GM21737 (cell line): ENCODE measurements around the gene TLE1.

Experiments used
- ATAC-seq: cut with Tn5 transposase; IDR thresholded peaks from one replicate; pipeline ENCODE4 v1.9.1; 2021; ENCODE audit warnings: mild to moderate bottlenecking, moderate library complexity; ENCODE audit not compliant: unreplicated experiment

Gene TLE1

GRCh38 chr9:81552581-81552991 lies 136.8 kb downstream of the TLE1 start:
- no peak for ATAC-seq

GRCh38 chr9:81550207-81550583 lies 139.2 kb downstream of the TLE1 start:
- ATAC-seq, result no peak

- ATAC-seq, result no peak
Observed at GRCh38 chr9:81549500-81550206, 139.7 kb downstream of the TLE1 start.

- ATAC-seq, result no peak
Observed at GRCh38 chr9:81548911-81549310, 140.4 kb downstream of the TLE1 start.

- no peak for ATAC-seq
Observed at GRCh38 chr9:81546489-81546888, 142.9 kb downstream of the TLE1 start.

- no peak for ATAC-seq
Observed at GRCh38 chr9:81543695-81544094, 145.7 kb downstream of the TLE1 start.

- ATAC-seq, result no peak
Observed at GRCh38 chr9:81542118-81542889, 147.0 kb downstream of the TLE1 start.

- no peak for ATAC-seq
Observed at GRCh38 chr9:81540142-81540710, 149.1 kb downstream of the TLE1 start.

GRCh38 chr9:81539317-81539716 lies 150.0 kb downstream of the TLE1 start:
- no peak for ATAC-seq

GRCh38 chr9:81538890-81539289 lies 150.5 kb downstream of the TLE1 start:
- ATAC-seq, result no peak

GRCh38 chr9:81537964-81538363 lies 151.4 kb downstream of the TLE1 start:
- ATAC-seq, result no peak

GRCh38 chr9:81536242-81537025 lies 152.9 kb downstream of the TLE1 start:
- ATAC-seq, result no peak

GRCh38 chr9:81535542-81536241 lies 153.7 kb downstream of the TLE1 start:
- no peak for ATAC-seq

- ATAC-seq, result no peak
Observed at GRCh38 chr9:81534138-81534875, 155.0 kb downstream of the TLE1 start.
